ENCODE results near the gene PDE6B.

DNA sequence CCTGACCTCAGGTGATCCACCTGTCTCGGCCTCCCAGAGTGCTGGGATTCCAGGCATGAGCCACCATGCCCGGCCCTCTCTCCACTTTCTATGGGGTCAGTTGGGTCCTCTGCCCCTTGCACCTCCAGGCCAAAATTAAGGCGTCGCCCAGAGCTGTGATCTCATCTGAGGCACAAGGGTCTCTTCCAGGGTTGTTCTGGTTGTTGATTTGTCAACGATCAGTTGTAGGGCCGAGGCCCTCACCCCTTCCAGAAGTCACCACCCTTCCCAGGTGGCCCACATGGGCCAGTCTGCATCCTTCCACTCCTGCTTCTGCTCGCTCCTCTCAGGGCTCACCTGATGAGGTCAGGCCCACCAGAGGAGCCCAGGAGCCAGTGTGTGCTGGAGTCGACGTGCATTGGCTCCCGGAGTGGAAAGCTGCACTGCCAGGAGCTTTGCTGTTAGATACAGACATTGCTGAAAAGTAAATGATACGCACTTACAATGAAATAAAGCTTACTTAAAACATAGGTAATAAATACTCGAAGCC lies 35.0 kb upstream of the PDE6B start:
- TF ChIP-seq, protein P1, sequence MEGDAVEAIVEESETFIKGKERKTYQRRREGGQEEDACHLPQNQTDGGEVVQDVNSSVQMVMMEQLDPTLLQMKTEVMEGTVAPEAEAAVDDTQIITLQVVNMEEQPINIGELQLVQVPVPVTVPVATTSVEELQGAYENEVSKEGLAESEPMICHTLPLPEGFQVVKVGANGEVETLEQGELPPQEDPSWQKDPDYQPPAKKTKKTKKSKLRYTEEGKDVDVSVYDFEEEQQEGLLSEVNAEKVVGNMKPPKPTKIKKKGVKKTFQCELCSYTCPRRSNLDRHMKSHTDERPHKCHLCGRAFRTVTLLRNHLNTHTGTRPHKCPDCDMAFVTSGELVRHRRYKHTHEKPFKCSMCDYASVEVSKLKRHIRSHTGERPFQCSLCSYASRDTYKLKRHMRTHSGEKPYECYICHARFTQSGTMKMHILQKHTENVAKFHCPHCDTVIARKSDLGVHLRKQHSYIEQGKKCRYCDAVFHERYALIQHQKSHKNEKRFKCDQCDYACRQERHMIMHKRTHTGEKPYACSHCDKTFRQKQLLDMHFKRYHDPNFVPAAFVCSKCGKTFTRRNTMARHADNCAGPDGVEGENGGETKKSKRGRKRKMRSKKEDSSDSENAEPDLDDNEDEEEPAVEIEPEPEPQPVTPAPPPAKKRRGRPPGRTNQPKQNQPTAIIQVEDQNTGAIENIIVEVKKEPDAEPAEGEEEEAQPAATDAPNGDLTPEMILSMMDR (IDR thresholded peaks at IDR 0.05; ENCODE audit: insufficient read depth, low read length, poor library complexity, severe bottlenecking), result no peak
- no peak for TF ChIP-seq EZH2phosphoT487 (conservative IDR thresholded peaks at IDR 0.05; ENCODE audit: low read length)
